Right atrium auricular region (tissue), 2 donors: ENCODE data around the gene ZDHHC1. TPM values are rescaled to one million over a fixed set of nuclear protein-coding genes. Genes with fewer than 3 reads are reported as not detected.

ENCODE experiments used
- DNase-seq: peaks from one replicate; pipeline ENCODE4 v3.0.0-alpha.2; 2019; ENCODE audit warnings: low spot score
- H3K27ac ChIP-seq, 2 donors: fragments of 200-600 bp; sonication (generic); 1 replicate in 1 of 2; 2 replicates in 1 of 2; pipeline ENCODE4 v1.5.1; 2016 to 2019
- H3K27me3 ChIP-seq, 2 donors: fragments of 200-600 bp; sonication (generic); one replicate each; pipeline versions ENCODE4 v1.5.1 to v1.6.0; 2017 to 2019
- H3K36me3 ChIP-seq: fragments of 200-600 bp; sonication (generic); one replicate; pipeline ENCODE4 v1.5.1; 2016
- H3K4me1 ChIP-seq, 2 donors: fragments of 200-600 bp; sonication (generic); one replicate each; pipeline versions ENCODE4 v1.5.1 to v1.6.0; 2017 to 2019
- H3K4me3 ChIP-seq, 2 donors: fragments of 200-600 bp; sonication (generic); 1 replicate in 1 of 2; 2 replicates in 1 of 2; pipeline ENCODE4 v1.5.1; 2017 to 2019; ENCODE audit warnings: mild to moderate bottlenecking in 1 of 2, moderate library complexity in 1 of 2
- H3K9me3 ChIP-seq, 2 donors: fragments of 200-600 bp; sonication (generic); one replicate each; pipeline ENCODE4 v1.5.1; 2019
- CTCF ChIP-seq, 2 donors: fragments of 200-600 bp; sonication (generic); IDR thresholded peaks; one replicate each; pipeline ENCODE4 v1.5.1; 2019; ENCODE audit warnings: antibody characterized with exemption in 2 of 2
- total RNA-seq, 2 donors: library from RNA; depleted of rRNA; stranded (reverse); fragments of >200 nt; gene quantifications; one replicate each; pipeline ENCODE4 v1.1.0, GENCODE V29; 2016

The ZDHHC1 gene
- total RNA-seq, 2 donors from 2014 or later: 8.9 to 11.8 TPM

- Histone ChIP-seq H3K4me3 (no peak overlapping the region), H3K27ac (no peak overlapping the region), H3K36me3 (peaks cover 12% of the 10 kb centered on the region), H3K27me3 (no peaks in the 10 kb centered on the region), H3K4me1 (peaks cover 0 to 97% of the 10 kb centered on the region in 2 donors), H3K9me3 (no peaks in the 10 kb centered on the region)
- DNase-seq: no peak
- TF ChIP-seq CTCF (IDR thresholded peaks at IDR 0.05): peak in 1 of 2 donors; percentile 52
Measured at GRCh38 chr16:67447508-67448076, 31.3 kb upstream of the ZDHHC1 start.

- no peaks in the 10 kb centered on the region for H3K9me3 ChIP-seq
- H3K4me1 ChIP-seq: peaks cover 0 to 98% of the 10 kb centered on the region in 2 donors
- peaks cover 7% of the 10 kb centered on the region for H3K36me3 ChIP-seq
- TF ChIP-seq CTCF (IDR thresholded peaks at IDR 0.05): no peak
- no peak for DNase-seq
- H3K27ac ChIP-seq: no peak overlapping the region
- H3K4me3 ChIP-seq: no peak overlapping the region
- no peaks in the 10 kb centered on the region for H3K27me3 ChIP-seq
Measured at GRCh38 chr16:67446968-67447507, 30.8 kb upstream of the ZDHHC1 start.

GRCh38 chr16:67445913-67446907 lies 29.9 kb upstream of the ZDHHC1 start:
- DNase-seq: no peak
- peaks cover 4% of the 10 kb centered on the region for H3K36me3 ChIP-seq

GRCh38 chr16:67445441-67445912 lies 29.2 kb upstream of the ZDHHC1 start:
- Histone ChIP-seq H3K27ac (peak overlapping the region in 1 of 2 donors; percentile 53), H3K4me1 (peaks cover 0 to 95% of the 10 kb centered on the region in 2 donors), H3K36me3 (no peaks in the 10 kb centered on the region), H3K27me3 (no peaks in the 10 kb centered on the region), H3K4me3 (no peak overlapping the region), H3K9me3 (no peaks in the 10 kb centered on the region)
- no peak for DNase-seq
- TF ChIP-seq CTCF (IDR thresholded peaks at IDR 0.05): no peak

More at GRCh38 chr16:67445913-67446907, 29.9 kb upstream of the ZDHHC1 start:
- H3K27ac ChIP-seq: peak overlapping the region; percentile 19 to 53
- TF ChIP-seq CTCF (IDR thresholded peaks at IDR 0.05): no peak
- no peak overlapping the region for H3K4me3 ChIP-seq
- H3K9me3 ChIP-seq: no peaks in the 10 kb centered on the region
- no peaks in the 10 kb centered on the region for H3K27me3 ChIP-seq
- peaks cover 0 to 98% of the 10 kb centered on the region in 2 donors for H3K4me1 ChIP-seq

- Histone ChIP-seq H3K9me3 (no peaks in the 10 kb centered on the region), H3K36me3 (no peaks in the 10 kb centered on the region), H3K27ac (no peak overlapping the region), H3K4me1 (peaks cover 0 to 91% of the 10 kb centered on the region in 2 donors), H3K4me3 (no peak overlapping the region), H3K27me3 (no peaks in the 10 kb centered on the region)
- DNase-seq: no peak
- no peak for TF ChIP-seq CTCF (IDR thresholded peaks at IDR 0.05)
Measured at GRCh38 chr16:67445126-67445426, 28.8 kb upstream of the ZDHHC1 start.
